Kidney epithelial cell (primary cell): ENCODE measurements around the gene SH3BGR. TPM values are rescaled to one million over a fixed set of nuclear protein-coding genes. Genes with fewer than 3 reads are reported as not detected.

ENCODE experiments used
- DNase-seq: peaks from one replicate; pipeline ENCODE4 v3.0.0-alpha.2; 2010; ENCODE audit warnings: low read depth
- H3K27me3 ChIP-seq: 2 replicates; pipeline ENCODE4 v1.6.0; 2011; ENCODE audit warnings: low read length; ENCODE audit not compliant: control insufficient read depth, insufficient read depth
- H3K36me3 ChIP-seq: 2 replicates; pipeline ENCODE4 v1.5.1; 2011; ENCODE audit warnings: low read length; ENCODE audit not compliant: control insufficient read depth, insufficient read depth
- H3K4me3 ChIP-seq: 2 replicates; pipeline ENCODE4 v1.5.1; 2011; ENCODE audit warnings: low read depth, mild to moderate bottlenecking, control low read depth, low read length
- total RNA-seq: library from RNA; depleted of rRNA; stranded (reverse); fragments of >200 nt; gene quantifications from 2 replicates; pipeline ENCODE4 v1.2.3, GENCODE V29; 2015
- TF ChIP-seq, protein P1 (sequence below): IDR thresholded peaks from 2 replicates; pipeline ENCODE4 v1.5.1; 2011; ENCODE audit warnings: mild to moderate bottlenecking, moderate library complexity, low read length, control low read depth, inconsistent platforms; ENCODE audit not compliant: insufficient read depth, poor library complexity, severe bottlenecking

SH3BGR gene
- total RNA-seq, 1 donor from 2014 or later, result 6.9 TPM

- DNase-seq, result no peak
- TF ChIP-seq, protein P1, sequence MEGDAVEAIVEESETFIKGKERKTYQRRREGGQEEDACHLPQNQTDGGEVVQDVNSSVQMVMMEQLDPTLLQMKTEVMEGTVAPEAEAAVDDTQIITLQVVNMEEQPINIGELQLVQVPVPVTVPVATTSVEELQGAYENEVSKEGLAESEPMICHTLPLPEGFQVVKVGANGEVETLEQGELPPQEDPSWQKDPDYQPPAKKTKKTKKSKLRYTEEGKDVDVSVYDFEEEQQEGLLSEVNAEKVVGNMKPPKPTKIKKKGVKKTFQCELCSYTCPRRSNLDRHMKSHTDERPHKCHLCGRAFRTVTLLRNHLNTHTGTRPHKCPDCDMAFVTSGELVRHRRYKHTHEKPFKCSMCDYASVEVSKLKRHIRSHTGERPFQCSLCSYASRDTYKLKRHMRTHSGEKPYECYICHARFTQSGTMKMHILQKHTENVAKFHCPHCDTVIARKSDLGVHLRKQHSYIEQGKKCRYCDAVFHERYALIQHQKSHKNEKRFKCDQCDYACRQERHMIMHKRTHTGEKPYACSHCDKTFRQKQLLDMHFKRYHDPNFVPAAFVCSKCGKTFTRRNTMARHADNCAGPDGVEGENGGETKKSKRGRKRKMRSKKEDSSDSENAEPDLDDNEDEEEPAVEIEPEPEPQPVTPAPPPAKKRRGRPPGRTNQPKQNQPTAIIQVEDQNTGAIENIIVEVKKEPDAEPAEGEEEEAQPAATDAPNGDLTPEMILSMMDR, result no peak
- no peaks in the 10 kb centered on the region for H3K36me3 ChIP-seq
These were observed 59.3 kb downstream of the SH3BGR start for GRCh38 chr21:39511102-39511501.

DNA sequence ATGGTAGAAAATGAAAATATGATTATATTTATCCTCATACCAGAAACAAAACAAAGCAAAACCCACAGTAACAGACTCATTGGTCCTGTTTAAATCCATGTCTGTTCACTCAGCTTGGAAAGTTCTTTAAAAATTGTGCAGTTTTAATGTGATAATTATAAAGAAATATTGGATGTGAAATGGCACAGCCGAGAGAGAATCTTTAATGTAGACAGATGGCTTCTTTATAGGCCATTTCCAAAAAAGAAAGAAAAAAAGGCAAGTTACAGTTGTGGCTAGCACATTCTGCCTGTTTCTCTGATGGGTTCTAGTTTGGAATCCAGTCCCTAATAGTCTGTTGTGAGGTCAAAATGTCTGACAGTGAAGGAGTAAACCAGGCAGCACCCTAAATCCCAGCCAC is 62.0 kb downstream of the SH3BGR start:
- Histone ChIP-seq H3K4me3 (no peak overlapping the region), H3K36me3 (no peaks in the 10 kb centered on the region), H3K27me3 (no peaks in the 10 kb centered on the region)
- TF ChIP-seq, protein P1, result no peak
- no peak for DNase-seq

More at GRCh38 chr21:39511102-39511501, 59.3 kb downstream of the SH3BGR start:
- Histone ChIP-seq H3K4me3 (no peak overlapping the region), H3K27me3 (no peaks in the 10 kb centered on the region)

DNA sequence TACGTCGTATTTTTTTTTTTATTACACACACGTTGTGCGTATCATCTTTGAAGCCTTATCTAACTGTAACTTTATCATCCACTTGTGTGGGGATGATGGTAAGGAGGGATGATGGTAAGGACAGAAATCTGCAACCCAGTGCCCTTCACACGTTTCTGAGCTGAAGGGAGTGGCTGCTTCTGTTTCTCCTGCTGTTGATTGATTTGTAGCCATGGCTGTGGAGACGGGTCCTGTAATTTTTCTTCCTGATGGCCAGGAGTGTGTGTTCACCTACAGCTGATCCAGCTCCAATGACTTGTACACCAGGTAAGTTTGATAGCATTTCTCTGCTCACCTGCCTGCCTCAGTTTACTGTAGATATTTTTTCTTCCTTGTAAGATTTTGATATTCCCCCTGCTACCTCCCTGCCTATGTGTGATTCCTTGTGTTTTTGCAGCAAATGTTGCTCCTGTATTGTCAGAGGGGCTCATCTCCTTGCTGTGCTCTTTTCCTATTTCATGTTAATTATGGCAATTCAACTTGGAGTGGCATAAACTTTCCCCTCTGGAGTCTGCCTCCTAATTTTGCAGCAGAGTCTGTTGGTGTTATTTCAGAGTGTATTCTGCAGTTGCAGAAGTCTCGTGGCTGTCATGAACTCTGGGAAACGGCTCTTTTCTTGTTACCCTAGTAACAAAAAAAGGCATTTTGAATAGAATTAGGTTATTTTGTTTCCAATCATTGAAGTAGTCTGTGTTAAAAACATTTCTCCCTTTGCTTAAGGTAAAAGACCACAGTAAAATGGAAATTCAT is 64.1 kb downstream of the SH3BGR start:
- TF ChIP-seq, protein P1, result no peak
- Histone ChIP-seq H3K36me3 (no peaks in the 10 kb centered on the region), H3K27me3 (no peaks in the 10 kb centered on the region), H3K4me3 (no peak overlapping the region)
- no peak for DNase-seq

DNA sequence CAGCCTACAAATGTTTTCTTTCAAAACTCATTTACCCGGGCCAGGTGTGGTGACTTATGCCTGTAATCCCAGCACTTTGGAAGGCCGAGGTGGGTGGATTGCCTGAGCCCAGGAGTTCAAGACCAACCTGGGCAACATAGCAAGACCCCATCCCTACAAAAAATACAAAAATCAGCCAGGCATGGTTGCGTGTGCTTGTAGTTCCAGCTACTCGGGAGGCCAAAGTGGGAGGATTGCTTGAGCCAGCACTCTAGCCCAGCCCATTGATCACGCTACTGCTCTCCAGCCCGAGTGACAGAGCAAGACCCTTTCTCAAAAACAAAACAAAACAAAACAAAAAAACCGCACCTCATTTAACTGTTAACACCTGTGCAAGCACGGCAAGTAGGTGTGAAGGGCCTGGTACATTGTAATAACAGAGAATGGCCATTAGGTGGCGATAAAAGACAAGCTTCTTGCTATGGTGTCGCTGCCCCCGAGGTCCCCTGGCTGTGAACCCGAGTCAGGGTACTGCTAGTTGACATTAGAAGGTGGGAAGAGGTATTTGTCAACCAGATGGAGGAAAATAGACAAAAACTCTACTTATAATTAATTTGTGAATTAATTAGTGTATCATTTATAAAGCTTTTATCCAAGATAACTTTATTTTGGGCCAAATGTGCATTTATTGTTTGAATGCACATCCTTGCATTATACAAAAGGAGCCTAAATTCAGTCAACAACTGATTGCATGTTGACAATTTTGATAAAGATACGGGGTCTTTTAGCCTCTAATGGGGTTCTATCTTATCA is 66.5 kb downstream of the SH3BGR start:
- no peaks in the 10 kb centered on the region for H3K36me3 ChIP-seq
- H3K4me3 ChIP-seq, result no peak overlapping the region
- no peak for DNase-seq
- TF ChIP-seq, protein P1, result peak; percentile 83
- no peaks in the 10 kb centered on the region for H3K27me3 ChIP-seq

DNA sequence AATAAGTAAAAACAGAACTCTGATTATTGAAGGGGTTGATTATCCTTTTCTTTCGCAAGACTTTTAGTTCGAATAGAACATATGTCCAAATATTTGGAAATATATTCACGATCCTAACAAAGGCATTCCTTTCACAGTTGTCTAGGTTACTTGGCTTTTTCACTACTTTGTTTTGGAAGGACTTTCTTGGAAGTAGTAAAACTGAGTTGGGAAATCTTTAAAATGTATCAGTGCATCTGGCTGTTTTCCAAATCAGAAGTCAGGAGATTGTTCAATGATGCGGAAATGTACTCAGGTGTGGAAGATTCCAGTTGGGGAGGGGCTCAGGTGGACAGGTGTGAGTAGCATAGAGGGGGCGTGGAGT is 67.1 kb downstream of the SH3BGR start:
- H3K4me3 ChIP-seq, result no peak overlapping the region
- TF ChIP-seq, protein P1, result no peak
- no peak for DNase-seq
- H3K36me3 ChIP-seq, result no peaks in the 10 kb centered on the region
- H3K27me3 ChIP-seq, result no peaks in the 10 kb centered on the region
